ENCODE measurements around the gene ID2.

DNA sequence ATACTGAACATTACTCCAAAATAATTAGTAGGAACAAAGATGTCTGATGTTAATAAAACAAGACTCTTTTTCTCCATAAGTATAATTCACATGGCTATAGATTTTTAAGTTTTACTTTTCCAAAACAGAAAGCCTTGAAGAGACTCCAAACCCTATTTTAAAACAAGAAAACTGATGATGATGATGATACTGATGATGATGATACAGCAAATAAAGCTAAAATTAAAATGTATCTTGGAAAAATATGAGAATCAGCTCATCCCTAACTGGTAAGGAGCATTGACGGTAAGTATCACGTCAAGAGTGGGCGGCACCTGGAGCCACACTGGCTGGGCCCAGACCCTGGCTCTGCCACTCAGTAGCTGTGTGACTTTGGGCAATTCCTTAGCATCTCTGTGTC, 39.6 kb downstream of the ID2 start:
- TF ChIP-seq, protein P1, sequence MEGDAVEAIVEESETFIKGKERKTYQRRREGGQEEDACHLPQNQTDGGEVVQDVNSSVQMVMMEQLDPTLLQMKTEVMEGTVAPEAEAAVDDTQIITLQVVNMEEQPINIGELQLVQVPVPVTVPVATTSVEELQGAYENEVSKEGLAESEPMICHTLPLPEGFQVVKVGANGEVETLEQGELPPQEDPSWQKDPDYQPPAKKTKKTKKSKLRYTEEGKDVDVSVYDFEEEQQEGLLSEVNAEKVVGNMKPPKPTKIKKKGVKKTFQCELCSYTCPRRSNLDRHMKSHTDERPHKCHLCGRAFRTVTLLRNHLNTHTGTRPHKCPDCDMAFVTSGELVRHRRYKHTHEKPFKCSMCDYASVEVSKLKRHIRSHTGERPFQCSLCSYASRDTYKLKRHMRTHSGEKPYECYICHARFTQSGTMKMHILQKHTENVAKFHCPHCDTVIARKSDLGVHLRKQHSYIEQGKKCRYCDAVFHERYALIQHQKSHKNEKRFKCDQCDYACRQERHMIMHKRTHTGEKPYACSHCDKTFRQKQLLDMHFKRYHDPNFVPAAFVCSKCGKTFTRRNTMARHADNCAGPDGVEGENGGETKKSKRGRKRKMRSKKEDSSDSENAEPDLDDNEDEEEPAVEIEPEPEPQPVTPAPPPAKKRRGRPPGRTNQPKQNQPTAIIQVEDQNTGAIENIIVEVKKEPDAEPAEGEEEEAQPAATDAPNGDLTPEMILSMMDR (IDR thresholded peaks at IDR 0.05), result no peak
- TF ChIP-seq POLR2A (IDR thresholded peaks at IDR 0.05), result no peak
